ENCODE measurements around the gene FHOD1.
A peak's percentile ranks its signal among the peaks of the same experiment; 100 is the strongest.

Gene FHOD1

GRCh38 chr16:67207249-67208091 is 39.8 kb downstream of the FHOD1 start:
- Histone ChIP-seq H4K8ac (ENCODE audit: low read depth, low read length) (no peak overlapping the region), H2BK5ac (ENCODE audit: low read length) (peak overlapping the region; percentile 91), H3K23ac (ENCODE audit: low read depth, low read length, poor library complexity) (peak overlapping the region; percentile 93), H2BK15ac (ENCODE audit: low read length) (peak overlapping the region; percentile 54), H2AFZ (ENCODE audit: low read length) (no peak overlapping the region), H3K4me2 (ENCODE audit: insufficient read depth, low read length, poor library complexity, severe bottlenecking) (no peak overlapping the region), H3K9me3 (replicated peaks in 1 of 2; ENCODE audit: control insufficient read depth in 2 of 2, insufficient read depth in 1 of 2, low read depth in 1 of 2, low read length in 2 of 2) (no peaks in the 10 kb centered on the region), H3K27ac (replicated peaks; ENCODE audit: low read length) (peak overlapping the region; percentile 1), H3K4me1 (ENCODE audit: control insufficient read depth in 2 of 2, insufficient read depth in 1 of 2, low read depth in 1 of 2, low read length in 2 of 2) (peaks cover 8 to 21% of the 10 kb centered on the region in 2 donors), H3K9ac (ENCODE audit: low read depth, low read length, poor library complexity) (peak overlapping the region; percentile 84), H3K27me3 (ENCODE audit: control insufficient read depth in 3 of 3, insufficient read depth in 3 of 3, low read depth in 1 of 3, low read length in 3 of 3) (no peaks in the 10 kb centered on the region), H4K91ac (ENCODE audit: low read depth, low read length, poor library complexity) (peak overlapping the region; percentile 79), H3K4ac (ENCODE audit: low read length) (peak overlapping the region; percentile 93), H2BK12ac (ENCODE audit: low read length) (peak overlapping the region; percentile 90), H3K4me3 (ENCODE audit: low read length in 2 of 2) (peak overlapping the region in 1 of 2 donors; percentile 5), H2BK120ac (ENCODE audit: low read depth, low read length) (peak overlapping the region; percentile 47), H3K79me1 (ENCODE audit: low read depth, low read length) (no peaks in the 10 kb centered on the region), H3K36me3 (replicated peaks in 1 of 2; ENCODE audit: control insufficient read depth in 2 of 2, insufficient read depth in 2 of 2, low read length in 2 of 2) (peaks cover 8 to 30% of the 10 kb centered on the region in 2 donors), H3K18ac (ENCODE audit: low read length) (peak overlapping the region; percentile 87), H3K14ac (ENCODE audit: low read length) (no peak overlapping the region), H2AK5ac (ENCODE audit: low read depth, low read length) (peak overlapping the region; percentile 33)
- WGBS, 2 donors (ENCODE audit: extremely low coverage in 2 of 2, insufficient read length in 2 of 2, insufficient replicate concordance in 1 of 2), result no CpG with 5 or more reads among the region's 21 CpGs
- no peak for DNase-seq (ENCODE audit: low spot score)

- H2AFZ ChIP-seq (ENCODE audit: low read length), result no peak overlapping the region
- WGBS, 2 donors (ENCODE audit: extremely low coverage in 2 of 2, insufficient read length in 2 of 2, insufficient replicate concordance in 1 of 2), result no CpG with 5 or more reads among the region's 3 CpGs
- peak overlapping the region; percentile 91 for H2BK5ac ChIP-seq (ENCODE audit: low read length)
- H3K14ac ChIP-seq (ENCODE audit: low read length), result no peak overlapping the region
- no peak overlapping the region for H4K91ac ChIP-seq (ENCODE audit: low read depth, low read length, poor library complexity)
- no peak overlapping the region for H3K4ac ChIP-seq (ENCODE audit: low read length)
- H4K8ac ChIP-seq (ENCODE audit: low read depth, low read length), result no peak overlapping the region
- peaks cover 8 to 21% of the 10 kb centered on the region in 2 donors for H3K4me1 ChIP-seq (ENCODE audit: control insufficient read depth in 2 of 2, insufficient read depth in 1 of 2, low read depth in 1 of 2, low read length in 2 of 2)
- H3K4me3 ChIP-seq (ENCODE audit: low read length in 2 of 2), result no peak overlapping the region
- DNase-seq (ENCODE audit: low spot score), result peak; percentile 32
- H2AK5ac ChIP-seq (ENCODE audit: low read depth, low read length), result peak overlapping the region; percentile 33
- no peak overlapping the region for H3K9ac ChIP-seq (ENCODE audit: low read depth, low read length, poor library complexity)
- no peaks in the 10 kb centered on the region for H3K79me1 ChIP-seq (ENCODE audit: low read depth, low read length)
- H2BK15ac ChIP-seq (ENCODE audit: low read length), result no peak overlapping the region
- H3K23ac ChIP-seq (ENCODE audit: low read depth, low read length, poor library complexity), result peak overlapping the region; percentile 93
- H3K4me2 ChIP-seq (ENCODE audit: insufficient read depth, low read length, poor library complexity, severe bottlenecking), result no peak overlapping the region
- peak overlapping the region; percentile 87 for H3K18ac ChIP-seq (ENCODE audit: low read length)
- no peak overlapping the region for H2BK12ac ChIP-seq (ENCODE audit: low read length)
- H3K27me3 ChIP-seq (ENCODE audit: control insufficient read depth in 3 of 3, insufficient read depth in 3 of 3, low read depth in 1 of 3, low read length in 3 of 3), result no peaks in the 10 kb centered on the region
- no peaks in the 10 kb centered on the region for H3K9me3 ChIP-seq (replicated peaks in 1 of 2; ENCODE audit: control insufficient read depth in 2 of 2, insufficient read depth in 1 of 2, low read depth in 1 of 2, low read length in 2 of 2)
- H3K27ac ChIP-seq (replicated peaks; ENCODE audit: low read length), result peak overlapping the region; percentile 1
- H2BK120ac ChIP-seq (ENCODE audit: low read depth, low read length), result peak overlapping the region; percentile 47
- H3K36me3 ChIP-seq (replicated peaks in 1 of 2; ENCODE audit: control insufficient read depth in 2 of 2, insufficient read depth in 2 of 2, low read length in 2 of 2), result peaks cover 12 to 36% of the 10 kb centered on the region in 2 donors
Observed at GRCh38 chr16:67206838-67207248, 40.4 kb downstream of the FHOD1 start.

- Histone ChIP-seq H2AFZ (ENCODE audit: low read length) (no peak overlapping the region), H4K8ac (ENCODE audit: low read depth, low read length) (no peak overlapping the region), H3K4ac (ENCODE audit: low read length) (no peak overlapping the region), H2BK15ac (ENCODE audit: low read length) (no peak overlapping the region), H3K4me2 (ENCODE audit: insufficient read depth, low read length, poor library complexity, severe bottlenecking) (no peak overlapping the region), H3K79me1 (ENCODE audit: low read depth, low read length) (no peaks in the 10 kb centered on the region), H2BK120ac (ENCODE audit: low read depth, low read length) (no peak overlapping the region), H3K23ac (ENCODE audit: low read depth, low read length, poor library complexity) (no peak overlapping the region), H3K36me3 (replicated peaks in 1 of 2; ENCODE audit: control insufficient read depth in 2 of 2, insufficient read depth in 2 of 2, low read length in 2 of 2) (peaks cover 17 to 41% of the 10 kb centered on the region in 2 donors), H3K4me1 (ENCODE audit: control insufficient read depth in 2 of 2, insufficient read depth in 1 of 2, low read depth in 1 of 2, low read length in 2 of 2) (peaks cover 8 to 21% of the 10 kb centered on the region in 2 donors), H2BK12ac (ENCODE audit: low read length) (no peak overlapping the region), H3K9ac (ENCODE audit: low read depth, low read length, poor library complexity) (peak overlapping the region; percentile 34), H3K27ac (replicated peaks; ENCODE audit: low read length) (no peak overlapping the region), H3K4me3 (ENCODE audit: low read length in 2 of 2) (no peak overlapping the region), H3K14ac (ENCODE audit: low read length) (no peak overlapping the region), H3K18ac (ENCODE audit: low read length) (peak overlapping the region; percentile 9), H2AK5ac (ENCODE audit: low read depth, low read length) (no peak overlapping the region), H2BK5ac (ENCODE audit: low read length) (no peak overlapping the region), H4K91ac (ENCODE audit: low read depth, low read length, poor library complexity) (peak overlapping the region; percentile 19), H3K27me3 (ENCODE audit: control insufficient read depth in 3 of 3, insufficient read depth in 3 of 3, low read depth in 1 of 3, low read length in 3 of 3) (no peaks in the 10 kb centered on the region), H3K9me3 (replicated peaks in 1 of 2; ENCODE audit: control insufficient read depth in 2 of 2, insufficient read depth in 1 of 2, low read depth in 1 of 2, low read length in 2 of 2) (no peaks in the 10 kb centered on the region)
- DNase-seq (ENCODE audit: low spot score), result no peak
- WGBS, 2 donors (ENCODE audit: extremely low coverage in 2 of 2, insufficient read length in 2 of 2, insufficient replicate concordance in 1 of 2), result no CpG with 5 or more reads among the region's 8 CpGs
Observed at GRCh38 chr16:67206129-67206837, 41.0 kb downstream of the FHOD1 start.

GRCh38 chr16:67204076-67204475 is 43.2 kb downstream of the FHOD1 start:
- Histone ChIP-seq H3K14ac (ENCODE audit: low read length) (no peak overlapping the region), H3K18ac (ENCODE audit: low read length) (peak overlapping the region; percentile 57), H3K4me1 (ENCODE audit: control insufficient read depth in 2 of 2, insufficient read depth in 1 of 2, low read depth in 1 of 2, low read length in 2 of 2) (peaks cover 8 to 27% of the 10 kb centered on the region in 2 donors), H2AFZ (ENCODE audit: low read length) (no peak overlapping the region), H3K4me2 (ENCODE audit: insufficient read depth, low read length, poor library complexity, severe bottlenecking) (no peak overlapping the region), H3K9ac (ENCODE audit: low read depth, low read length, poor library complexity) (no peak overlapping the region), H3K4ac (ENCODE audit: low read length) (no peak overlapping the region), H2AK5ac (ENCODE audit: low read depth, low read length) (no peak overlapping the region), H2BK5ac (ENCODE audit: low read length) (no peak overlapping the region), H2BK120ac (ENCODE audit: low read depth, low read length) (no peak overlapping the region), H3K4me3 (ENCODE audit: low read length in 2 of 2) (no peak overlapping the region), H3K27me3 (ENCODE audit: control insufficient read depth in 3 of 3, insufficient read depth in 3 of 3, low read depth in 1 of 3, low read length in 3 of 3) (peaks cover 0 to 5% (median 0%) of the 10 kb centered on the region in 3 experiments), H3K23ac (ENCODE audit: low read depth, low read length, poor library complexity) (peak overlapping the region; percentile 80), H2BK12ac (ENCODE audit: low read length) (no peak overlapping the region), H3K79me1 (ENCODE audit: low read depth, low read length) (no peaks in the 10 kb centered on the region), H4K91ac (ENCODE audit: low read depth, low read length, poor library complexity) (no peak overlapping the region), H3K27ac (replicated peaks; ENCODE audit: low read length) (no peak overlapping the region), H4K8ac (ENCODE audit: low read depth, low read length) (no peak overlapping the region), H3K36me3 (replicated peaks in 1 of 2; ENCODE audit: control insufficient read depth in 2 of 2, insufficient read depth in 2 of 2, low read length in 2 of 2) (peaks cover 21 to 51% of the 10 kb centered on the region in 2 donors), H2BK15ac (ENCODE audit: low read length) (no peak overlapping the region), H3K9me3 (replicated peaks in 1 of 2; ENCODE audit: control insufficient read depth in 2 of 2, insufficient read depth in 1 of 2, low read depth in 1 of 2, low read length in 2 of 2) (no peaks in the 10 kb centered on the region)
- WGBS, 2 donors (ENCODE audit: extremely low coverage in 2 of 2, insufficient read length in 2 of 2, insufficient replicate concordance in 1 of 2), result no CpG with 5 or more reads among the region's 4 CpGs
- no peak for DNase-seq (ENCODE audit: low spot score)

Measured in neuronal stem cell (in vitro differentiated cells).